GM18498 (cell line): ENCODE measurements around the gene DCP1A.
"Not testable (repeated sequence)": the region's sequence is repeated elsewhere in the genome, so short reads cannot be mapped to it uniquely, and the experiment has no call there.

Source experiments
- ATAC-seq: cut with Tn5 transposase; IDR thresholded peaks from one replicate; pipeline ENCODE4 v1.9.1; 2021; ENCODE audit warnings: mild to moderate bottlenecking, moderate library complexity; ENCODE audit not compliant: unreplicated experiment

DCP1A gene

DNA sequence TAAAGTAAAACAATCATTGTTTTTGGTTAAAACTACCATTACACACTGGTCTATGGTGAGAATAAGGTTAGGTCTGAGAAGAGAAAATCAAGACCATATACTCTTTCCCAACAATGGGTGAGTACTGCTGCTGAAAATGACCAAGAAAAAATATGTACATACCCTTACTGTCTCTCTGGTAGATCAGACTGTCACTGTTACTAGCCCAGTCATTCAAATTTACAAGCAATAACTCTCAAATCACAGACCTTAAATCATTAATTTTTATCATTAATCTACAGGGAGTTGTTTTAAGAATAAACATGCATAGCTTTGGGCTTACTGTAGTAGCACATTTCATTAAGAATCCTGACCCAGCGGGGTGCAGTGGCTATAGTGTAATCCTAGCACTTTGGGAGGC lies 17.4 kb downstream of the DCP1A start:
- ATAC-seq, result no peak

DNA sequence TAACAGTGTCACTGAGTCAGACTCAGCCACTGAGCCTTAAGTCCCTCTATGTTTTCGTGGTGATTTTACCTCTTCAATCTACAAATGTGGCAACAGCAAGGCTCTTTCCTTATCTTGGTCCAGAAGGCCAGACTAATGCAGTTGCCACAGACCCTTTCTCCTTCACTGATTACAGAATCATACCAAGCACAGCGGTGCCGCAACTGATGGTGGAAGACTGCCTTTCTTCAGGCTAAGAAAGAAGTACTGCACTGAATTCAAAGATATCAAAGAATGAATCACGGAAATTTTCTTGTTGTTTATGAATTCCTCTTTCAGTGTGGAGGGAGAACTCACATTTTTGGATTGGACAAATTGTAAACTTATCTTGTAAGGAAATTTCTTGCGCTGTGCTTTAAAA lies 18.6 kb downstream of the DCP1A start:
- no peak for ATAC-seq

DNA sequence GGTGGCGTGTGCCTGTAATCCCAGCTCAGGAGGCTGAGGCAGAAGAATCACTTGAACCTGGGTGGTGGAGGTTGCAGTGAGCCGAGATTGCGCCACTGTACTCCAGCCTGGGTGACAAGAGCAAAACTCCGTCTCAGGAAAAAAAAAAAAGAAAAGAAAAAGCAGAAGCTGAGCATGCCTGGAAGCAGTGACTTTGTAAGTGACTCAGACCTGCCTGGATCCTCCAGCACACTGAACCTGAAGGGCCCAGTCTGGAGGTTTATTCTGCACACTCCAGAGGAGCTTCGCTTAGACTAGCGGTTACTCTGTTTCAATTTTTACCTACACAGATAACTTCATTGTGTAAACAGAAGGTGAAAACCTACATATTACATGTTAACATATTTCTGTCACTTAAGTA lies 19.4 kb downstream of the DCP1A start:
- not testable (repeated sequence) for ATAC-seq

DNA sequence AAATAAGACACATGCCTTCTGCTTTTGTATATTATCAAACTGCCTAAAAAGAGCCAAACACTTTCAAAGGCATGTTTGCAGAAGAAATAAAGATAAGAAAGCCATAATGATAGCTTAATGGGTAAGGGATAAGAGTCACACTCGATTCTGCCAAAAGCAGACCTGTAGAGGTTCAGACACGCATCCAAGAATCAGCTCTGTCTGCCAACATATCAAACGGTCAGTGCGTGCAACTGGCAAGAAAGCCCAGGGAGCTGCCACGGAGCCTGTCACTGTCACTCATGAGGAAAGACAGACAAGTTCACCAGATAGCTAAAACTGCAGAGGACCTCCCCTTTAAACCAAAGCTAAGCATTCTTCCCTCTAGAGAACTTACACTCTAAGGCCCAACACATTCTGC lies 23.2 kb downstream of the DCP1A start:
- ATAC-seq, result no peak

DNA sequence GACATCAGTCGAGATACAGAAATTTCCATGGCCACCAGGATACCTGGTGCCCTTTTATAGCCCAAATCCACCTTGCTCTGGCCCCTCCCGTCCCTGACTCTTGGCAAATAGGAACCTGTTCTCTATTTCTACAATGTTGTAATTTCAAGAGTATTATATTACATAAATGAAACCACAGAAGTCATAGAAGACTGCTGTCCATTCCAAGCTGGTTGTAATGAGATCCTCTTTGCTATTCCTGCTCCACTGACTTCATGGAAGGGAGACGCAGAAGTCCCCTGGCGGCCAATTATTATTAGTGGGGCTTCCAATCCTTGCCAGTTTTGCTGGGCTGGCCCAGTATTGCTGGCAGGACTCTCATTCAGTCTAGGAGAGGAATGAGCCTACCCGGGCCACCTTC lies 26.6 kb downstream of the DCP1A start:
- ATAC-seq, result no peak

DNA sequence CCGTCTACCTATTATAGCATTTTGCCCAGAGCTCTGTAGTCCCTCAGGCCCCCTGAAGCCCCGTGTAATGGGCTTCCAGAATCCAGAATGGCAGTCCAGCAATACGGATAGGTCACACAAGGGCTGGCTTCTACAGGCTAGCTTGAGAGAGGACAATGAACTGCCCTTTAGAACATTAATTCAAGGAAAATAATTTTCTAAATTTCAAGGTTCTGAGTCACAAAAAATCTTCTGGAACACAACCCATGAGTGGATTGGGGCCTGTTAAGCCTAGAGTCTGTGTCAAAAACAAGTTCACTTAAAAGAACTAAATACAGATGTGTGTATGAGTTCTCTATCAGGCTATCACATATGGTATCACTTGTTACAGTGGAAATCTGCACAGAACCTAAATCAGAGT lies 28.8 kb downstream of the DCP1A start:
- no peak for ATAC-seq

DNA sequence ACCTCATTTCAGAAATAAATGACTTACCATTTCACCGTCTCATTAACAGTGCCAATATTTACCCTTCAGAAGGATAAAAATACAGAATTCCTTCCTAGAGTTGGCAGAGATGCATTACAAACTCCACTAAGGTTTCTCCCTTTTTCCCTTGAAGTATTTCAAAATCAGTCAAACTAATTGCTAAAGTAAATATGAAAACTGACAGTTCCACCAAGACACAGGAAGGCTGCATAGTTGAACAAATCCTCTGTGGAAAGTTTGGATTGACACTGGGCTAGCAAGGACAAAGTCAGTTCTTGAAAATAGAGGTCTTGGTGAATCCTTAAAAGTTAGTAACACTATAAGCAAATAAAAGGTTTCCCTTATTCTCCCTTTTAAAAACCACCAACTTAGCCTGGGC lies 34.5 kb downstream of the DCP1A start:
- ATAC-seq, result no peak

DNA sequence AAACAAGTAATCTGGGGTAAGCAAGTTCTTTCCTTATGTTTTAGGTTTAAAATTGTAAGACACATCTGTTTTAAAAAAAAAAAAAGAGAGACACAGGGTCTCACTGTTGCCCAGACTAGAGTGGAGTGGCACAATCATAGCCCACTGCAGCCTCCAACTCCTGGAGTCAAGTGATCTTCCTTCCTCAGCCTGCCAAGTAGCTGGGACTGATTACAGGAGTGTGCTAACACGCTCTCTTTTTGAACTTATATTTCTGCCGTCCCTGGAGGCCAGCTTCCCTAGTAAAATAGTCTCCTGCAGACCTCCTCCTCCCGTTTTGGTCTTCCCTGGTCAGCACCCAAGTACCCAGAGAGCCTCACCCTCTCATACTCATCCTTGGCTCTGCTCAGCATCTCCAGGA lies 35.5 kb downstream of the DCP1A start:
- no peak for ATAC-seq

DNA sequence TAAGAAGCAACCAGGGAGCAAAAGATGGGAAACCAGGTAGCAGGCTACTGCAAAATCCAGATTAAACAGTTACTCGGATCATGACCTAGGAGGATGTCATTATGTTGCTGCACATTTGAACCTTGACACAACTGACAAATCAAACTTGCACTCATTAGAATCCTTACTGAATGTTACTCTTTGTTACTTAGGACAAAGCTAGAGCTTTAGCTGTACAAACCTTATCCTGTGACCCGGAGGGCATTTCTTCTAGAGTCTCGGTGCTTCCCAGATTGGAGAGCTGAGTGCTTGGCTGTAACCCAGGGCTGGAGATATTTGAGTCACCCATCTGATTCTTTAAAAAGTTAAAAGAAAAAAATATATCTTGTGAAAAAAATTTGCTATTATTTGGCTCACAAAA lies 43.4 kb downstream of the DCP1A start:
- ATAC-seq, result no peak

DNA sequence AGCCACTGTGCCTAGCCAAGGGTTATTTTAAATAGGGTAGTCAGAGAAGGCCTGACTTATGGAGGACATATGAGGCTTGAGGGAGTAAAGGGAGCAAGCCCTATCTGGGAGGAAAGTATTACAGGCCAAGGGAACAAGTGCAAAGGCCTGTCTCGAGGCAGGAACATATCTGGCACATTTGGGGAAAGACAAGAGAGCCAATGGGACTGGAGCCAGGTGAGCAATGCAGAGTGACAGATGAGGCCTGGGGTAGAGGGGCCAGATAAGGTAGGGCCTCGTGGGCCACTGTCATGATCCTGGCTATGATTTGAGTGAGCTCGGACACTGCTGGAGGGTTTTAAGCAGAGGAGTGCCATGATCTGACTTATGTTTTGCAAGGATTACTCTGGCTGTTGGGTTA lies 43.8 kb downstream of the DCP1A start:
- no peak for ATAC-seq

DNA sequence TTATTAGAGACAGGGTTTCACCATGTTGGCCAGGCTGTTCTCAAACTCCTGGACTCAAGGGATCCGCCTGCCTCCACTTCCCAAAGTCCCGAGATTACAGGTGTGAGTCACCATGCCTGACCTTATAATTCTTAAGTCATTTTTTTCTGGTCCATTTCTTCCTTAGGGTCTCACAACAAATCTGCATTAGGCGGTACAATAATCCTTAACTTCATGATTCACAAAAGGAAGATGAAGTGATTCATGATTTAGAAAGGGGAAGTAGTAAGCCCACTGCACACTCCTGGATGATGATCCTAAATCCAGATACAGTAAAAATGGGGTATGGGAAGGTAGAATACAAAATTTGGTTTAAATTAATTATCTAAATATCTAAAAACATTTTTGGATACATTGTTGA lies 46.5 kb downstream of the DCP1A start:
- no peak for ATAC-seq

DNA sequence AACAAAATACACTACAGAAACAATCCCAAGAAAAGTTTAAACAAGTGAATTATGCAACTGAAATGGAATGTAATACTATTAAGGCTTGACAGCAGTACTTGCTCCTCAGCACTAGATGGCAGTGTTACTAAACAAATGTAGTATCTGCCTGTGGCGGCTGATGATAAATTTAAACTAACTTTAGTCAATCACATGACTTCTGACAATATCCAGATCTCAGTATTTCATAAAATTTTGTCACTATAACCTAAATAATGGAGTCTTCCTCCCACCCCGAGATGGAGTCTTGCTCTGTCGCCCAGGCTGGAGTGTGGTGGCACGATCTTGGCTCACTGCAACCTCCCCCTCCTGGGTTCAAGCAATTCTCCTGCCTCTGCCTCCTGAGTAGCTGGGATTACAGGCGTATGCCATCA lies 47.7 kb downstream of the DCP1A start:
- not testable (repeated sequence) for ATAC-seq

DNA sequence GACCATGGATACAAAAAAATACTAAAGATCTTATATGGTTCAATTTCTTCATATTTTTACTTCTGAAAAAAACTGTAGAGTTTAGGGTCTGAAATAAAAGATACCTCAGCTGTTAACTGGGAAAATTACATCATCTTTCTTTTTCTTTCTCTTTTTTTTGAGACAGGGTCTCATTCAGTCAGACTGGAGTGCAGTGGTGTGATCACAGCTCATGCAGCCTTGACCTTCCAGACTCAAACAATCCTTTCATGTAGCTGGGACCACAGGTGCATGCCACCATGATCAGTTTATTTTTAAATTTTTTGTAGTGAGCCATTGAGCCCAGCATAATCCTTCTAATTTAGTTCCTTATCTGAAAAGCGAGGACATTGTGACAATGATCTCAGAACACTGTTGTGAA lies 51.9 kb downstream of the DCP1A start:
- no peak for ATAC-seq

DNA sequence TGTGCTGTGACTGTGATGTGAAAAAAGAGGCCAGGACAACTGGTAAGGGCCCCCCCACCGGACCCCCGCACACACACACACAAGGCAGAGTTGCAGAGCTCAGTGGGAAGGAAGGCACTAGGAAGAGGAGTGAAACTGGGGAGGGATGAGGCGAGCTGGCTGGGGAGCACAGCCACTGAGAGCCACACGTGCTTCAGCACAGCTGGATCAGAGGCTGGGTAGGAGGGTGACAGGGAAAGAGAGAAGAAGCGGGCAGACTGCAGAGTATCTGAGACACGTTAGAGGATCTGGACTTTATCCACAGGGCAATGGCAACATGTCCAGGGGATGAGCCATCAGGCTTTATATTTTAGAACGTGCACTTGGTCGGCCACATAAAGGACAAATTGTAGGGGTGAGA lies 53.5 kb downstream of the DCP1A start:
- ATAC-seq, result no peak

DNA sequence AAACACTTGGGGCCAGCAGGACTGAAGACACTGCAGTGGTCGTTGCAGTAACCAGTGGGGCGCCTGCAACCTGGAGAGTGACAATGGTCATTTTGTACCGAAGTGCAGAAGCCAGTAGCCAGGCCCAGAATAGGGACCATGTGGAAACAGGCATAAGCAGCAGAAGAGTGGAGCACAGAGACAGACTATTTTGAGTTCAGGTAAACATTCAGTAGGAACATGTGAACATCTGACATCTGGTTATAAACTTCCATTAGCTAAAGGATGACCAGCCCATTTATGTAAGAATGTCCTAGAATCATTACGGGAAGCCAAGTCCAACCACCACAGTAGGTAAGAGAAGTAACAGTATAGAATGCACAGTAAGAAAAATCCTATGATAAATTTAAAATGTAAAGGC lies 59.1 kb downstream of the DCP1A start:
- ATAC-seq, result no peak

DNA sequence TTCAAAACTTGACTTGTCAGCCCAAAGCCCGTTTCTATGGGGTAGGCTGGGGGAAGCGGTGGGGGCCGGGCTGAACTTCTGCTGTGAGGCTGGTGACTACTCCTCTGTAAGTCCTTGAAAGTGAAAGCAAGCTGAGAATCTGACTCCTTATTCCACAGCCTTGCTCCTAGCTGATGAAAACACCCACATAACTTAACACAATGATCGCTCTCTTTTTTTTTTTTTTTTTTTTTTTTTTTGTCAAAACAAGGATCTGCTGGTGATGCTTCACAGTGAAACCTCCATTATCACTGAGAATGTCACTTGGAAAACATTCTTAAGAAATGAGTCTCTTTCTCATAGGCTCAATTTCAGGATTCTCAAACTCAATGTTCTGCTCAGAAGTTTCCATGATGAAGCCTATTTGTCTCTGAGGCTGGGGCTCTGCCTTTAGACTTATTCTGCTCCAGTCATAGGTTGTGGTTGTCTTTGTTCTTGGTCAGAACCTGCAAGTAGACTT lies 60.2 kb downstream of the DCP1A start:
- no peak for ATAC-seq

DNA sequence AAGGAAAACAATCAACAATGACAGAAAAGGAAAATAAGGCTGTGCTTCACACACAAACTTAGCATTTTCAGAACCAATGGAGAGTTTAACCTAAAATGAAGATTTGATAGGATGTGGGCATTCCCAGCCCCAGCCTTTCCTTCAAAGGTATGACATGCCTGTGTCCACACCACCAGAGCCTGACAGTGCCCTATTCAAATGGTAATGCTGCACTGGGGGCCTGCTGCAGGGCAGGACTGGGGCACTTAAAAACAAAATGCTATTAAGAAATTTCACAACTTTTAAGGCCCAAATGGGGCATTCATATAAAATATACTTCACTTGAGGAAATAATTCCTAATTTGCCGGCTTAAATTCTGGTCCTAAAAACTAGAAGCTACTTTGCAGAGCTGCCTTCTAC lies 60.6 kb downstream of the DCP1A start:
- no peak for ATAC-seq

DNA sequence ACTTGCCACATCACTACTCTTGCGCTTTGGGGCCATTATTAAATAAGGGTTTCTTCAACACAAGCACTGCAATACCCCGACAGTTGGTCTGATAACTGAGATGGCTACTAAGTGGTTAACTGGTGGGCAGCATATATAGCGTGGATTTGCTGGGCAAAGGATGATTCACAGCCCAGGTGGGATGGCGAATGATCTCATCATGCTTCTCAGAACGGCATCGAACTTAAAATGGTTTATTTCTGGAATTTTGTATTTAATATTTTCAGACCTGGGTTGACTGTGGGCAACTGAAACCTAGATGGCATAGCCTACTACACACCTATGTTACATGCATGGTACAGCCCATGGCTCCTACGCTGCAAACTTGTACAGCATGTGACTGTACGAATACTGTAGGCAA lies 64.8 kb downstream of the DCP1A start:
- no peak for ATAC-seq

DNA sequence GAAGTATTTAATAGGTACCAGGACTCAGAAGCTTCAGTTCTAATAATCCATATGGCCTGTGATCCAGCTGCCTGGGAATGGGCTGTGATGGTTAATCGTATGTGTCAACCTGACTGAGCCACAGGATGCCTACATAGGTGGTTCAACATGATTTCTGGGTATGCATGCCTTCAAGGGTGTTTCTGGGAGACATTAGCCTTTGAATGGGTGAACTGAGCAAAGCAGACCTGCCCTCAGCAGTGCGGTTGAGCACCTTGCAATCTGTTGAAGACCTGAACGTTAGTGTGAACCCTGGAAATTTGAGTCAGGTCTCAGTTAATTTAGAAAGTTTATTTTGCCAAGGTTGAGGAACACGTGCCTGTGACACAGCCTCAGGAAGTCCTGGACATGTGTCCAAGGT lies 68.7 kb downstream of the DCP1A start:
- no peak for ATAC-seq

DNA sequence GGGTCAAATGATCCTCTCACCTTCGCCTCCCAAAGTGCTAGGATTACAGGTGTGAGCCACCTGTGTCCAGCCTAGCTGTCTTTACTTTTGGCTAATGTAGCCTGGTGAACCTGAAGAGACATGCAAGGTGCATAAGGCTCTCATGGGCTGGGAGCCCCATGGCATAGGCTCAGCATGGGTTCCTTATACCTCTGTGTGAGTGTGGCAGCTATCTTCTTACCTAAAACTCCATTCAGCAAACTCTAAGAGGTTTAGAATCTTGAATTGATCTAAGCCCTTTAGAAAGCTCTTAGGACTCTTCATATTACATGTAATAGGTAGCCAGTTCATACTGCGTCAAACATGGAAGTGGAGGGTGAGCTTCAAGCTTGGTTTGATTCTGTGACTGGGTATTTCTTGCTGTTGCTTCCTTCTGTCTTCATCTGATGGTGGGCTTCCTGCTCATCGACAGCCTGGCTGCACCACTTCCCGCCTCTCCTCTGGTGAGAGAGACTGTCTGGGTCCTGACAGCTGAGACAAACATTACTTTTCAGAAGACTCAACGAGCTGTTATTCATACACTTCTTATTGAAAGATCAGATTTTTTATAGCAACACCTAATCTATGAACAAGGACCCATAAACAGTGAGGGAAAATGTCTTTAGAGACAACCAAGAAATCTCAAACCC lies 72.3 kb downstream of the DCP1A start:
- ATAC-seq, result no peak

DNA sequence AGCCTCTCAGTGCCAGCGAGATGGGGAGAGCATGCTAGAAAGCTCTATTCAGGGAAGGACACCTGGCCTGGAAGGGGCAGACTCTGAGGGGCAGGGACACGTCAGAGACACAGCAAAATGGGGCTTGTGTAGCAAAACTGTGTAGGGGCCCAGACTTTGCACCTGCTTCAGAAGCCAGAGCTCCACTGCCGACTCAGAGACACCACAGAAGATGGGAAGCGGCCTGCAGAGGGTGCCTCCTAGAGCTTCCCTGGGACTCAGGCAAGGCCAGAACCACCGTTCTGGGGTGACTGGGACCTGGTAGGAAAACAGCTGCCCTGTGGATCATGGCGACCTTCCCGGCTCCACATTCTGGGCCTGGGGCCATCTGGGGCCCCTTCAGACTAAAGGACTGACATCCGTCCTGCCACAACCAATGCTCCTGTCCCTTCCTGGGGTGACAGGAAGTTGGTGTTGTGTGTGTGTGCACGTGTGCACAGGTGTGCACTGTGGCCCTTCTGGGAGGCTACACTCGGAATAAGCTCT lies 74.1 kb downstream of the DCP1A start:
- no peak for ATAC-seq

DNA sequence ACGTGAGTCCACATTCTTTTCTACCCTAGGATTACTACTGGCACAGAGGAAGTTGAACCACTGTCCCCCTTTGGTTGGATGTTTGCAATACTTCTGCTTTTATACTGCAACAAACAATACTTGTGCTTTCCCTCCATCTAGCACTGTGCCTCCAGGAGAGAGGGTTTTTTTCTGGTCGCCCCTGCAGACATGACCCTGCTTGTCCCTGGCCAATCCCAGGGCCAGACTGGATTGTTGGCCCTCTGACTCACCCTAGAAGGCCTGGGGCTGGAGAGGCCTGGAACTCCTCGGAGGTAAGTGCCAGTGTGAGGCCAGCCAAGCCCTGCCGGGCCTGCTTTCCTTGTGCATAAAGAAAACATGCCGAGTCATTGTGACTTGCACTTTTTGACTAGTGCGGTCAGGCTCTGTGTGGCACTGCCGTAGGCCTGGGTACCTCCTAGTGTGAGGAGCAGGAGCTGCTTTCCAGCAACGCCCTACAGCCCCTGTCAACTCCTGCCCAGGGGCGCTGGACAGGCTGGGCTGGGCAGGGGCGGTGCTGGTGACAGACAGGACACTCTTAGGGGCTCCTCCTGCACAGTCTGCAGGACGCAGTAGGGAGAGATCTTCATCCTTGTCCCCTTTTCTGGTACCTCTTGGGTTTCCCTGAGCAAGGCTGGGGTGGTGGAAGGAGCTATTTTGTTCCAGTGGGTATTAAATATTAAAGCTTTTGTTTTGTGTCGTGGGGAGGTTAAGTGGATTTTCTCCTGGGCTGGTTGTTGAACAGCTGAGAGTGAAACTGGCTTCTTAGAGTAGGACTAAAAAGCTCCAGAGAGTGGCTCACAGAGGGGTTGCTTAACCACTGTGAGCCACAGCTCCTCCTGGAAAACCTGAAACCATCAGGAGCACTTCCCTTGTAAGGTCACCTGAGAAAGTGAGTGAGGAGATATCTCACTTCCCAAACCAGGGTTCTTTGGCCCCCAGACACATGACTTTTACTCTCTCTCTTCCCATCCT lies 77.2 kb downstream of the DCP1A start:
- peak; percentile 76 for ATAC-seq
